Measurements from ENCODE around the gene GAD1. TPM values are rescaled to one million over a fixed set of nuclear protein-coding genes. Genes with fewer than 3 reads are reported as not detected.

GAD1 gene
- total RNA-seq, 1 experiment from 2014 or later = 1.1 TPM

GRCh38 chr2:170881840-170882239 lies 65.2 kb downstream of the GAD1 start:
- Histone ChIP-seq H3K27ac (ENCODE audit: low read depth, low read length, poor library complexity, severe bottlenecking) (no peak overlapping the region), H3K4me3 (ENCODE audit: low read depth, low read length, poor library complexity, severe bottlenecking) (no peak overlapping the region), H3K9me3 (ENCODE audit: low read depth, low read length, poor library complexity, severe bottlenecking) (no peaks in the 10 kb centered on the region), H3K36me3 (ENCODE audit: insufficient read depth, low read length, poor library complexity, severe bottlenecking) (no peaks in the 10 kb centered on the region), H3K4me1 (ENCODE audit: insufficient read depth, low read length, poor library complexity, severe bottlenecking) (no peaks in the 10 kb centered on the region), H3K27me3 (replicated peaks; ENCODE audit: insufficient read depth, low read depth, low read length, poor library complexity) (peaks cover 13% of the 10 kb centered on the region)
- intact Hi-C loops (cut with micrococcal nuclease; ENCODE audit: unreplicated experiment) = no loop called here
- no peak for DNase-seq (ENCODE audit: low spot score)
- BruUV-seq (replicated peaks) = no TSS peak
- CTCF ChIA-PET = no interaction called here
- POLR2A ChIA-PET (ENCODE audit: low non-redundant PET) = no interaction called here
- no peak for TF ChIP-seq CTCF (conservative IDR thresholded peaks at IDR 0.05; ENCODE audit: low read depth, low read length)
- no peak for TF ChIP-seq EZH2 (IDR thresholded peaks at IDR 0.05; ENCODE audit: borderline replicate concordance, low read depth, low read length, poor library complexity, severe bottlenecking)

DNA sequence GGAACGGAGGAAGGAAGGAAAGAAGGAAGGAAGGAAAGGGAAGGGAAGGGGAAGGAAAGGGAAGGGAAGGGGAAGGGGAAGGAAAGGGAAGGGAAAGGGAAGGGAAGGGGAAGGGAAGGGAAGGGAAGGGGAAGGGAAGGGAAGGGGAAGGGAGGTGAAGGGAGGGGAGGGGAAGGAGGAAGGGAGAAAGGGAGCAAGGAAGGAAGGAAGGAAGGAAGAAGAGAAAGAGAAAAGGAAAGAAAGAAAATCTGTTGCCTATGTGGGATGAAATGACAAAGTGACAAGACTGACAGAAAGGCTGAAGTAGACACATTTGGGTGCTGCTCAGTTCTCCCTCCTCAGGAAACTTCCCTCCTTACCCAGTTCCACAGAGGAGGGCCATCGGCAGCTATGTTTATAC lies 66.1 kb downstream of the GAD1 start:
- H3K9me3 ChIP-seq (ENCODE audit: low read depth, low read length, poor library complexity, severe bottlenecking) = no peaks in the 10 kb centered on the region
- ChIA-PET POLR2A (ENCODE audit: low non-redundant PET) (no interaction called here), CTCF (no interaction called here)
- H3K27ac ChIP-seq (ENCODE audit: low read depth, low read length, poor library complexity, severe bottlenecking) = no peak overlapping the region
- intact Hi-C loops (cut with micrococcal nuclease; ENCODE audit: unreplicated experiment) = no loop called here
- no TSS peak for BruUV-seq (replicated peaks)
- H3K36me3 ChIP-seq (ENCODE audit: insufficient read depth, low read length, poor library complexity, severe bottlenecking) = no peaks in the 10 kb centered on the region
- no peak overlapping the region for H3K4me3 ChIP-seq (ENCODE audit: low read depth, low read length, poor library complexity, severe bottlenecking)
- peaks cover 13% of the 10 kb centered on the region for H3K27me3 ChIP-seq (replicated peaks; ENCODE audit: insufficient read depth, low read depth, low read length, poor library complexity)
- TF ChIP-seq EZH2 (IDR thresholded peaks at IDR 0.05; ENCODE audit: borderline replicate concordance, low read depth, low read length, poor library complexity, severe bottlenecking) (no peak), CTCF (conservative IDR thresholded peaks at IDR 0.05; ENCODE audit: low read depth, low read length) (no peak)
- DNase-seq (ENCODE audit: low spot score) = no peak
- no peaks in the 10 kb centered on the region for H3K4me1 ChIP-seq (ENCODE audit: insufficient read depth, low read length, poor library complexity, severe bottlenecking)

DNA sequence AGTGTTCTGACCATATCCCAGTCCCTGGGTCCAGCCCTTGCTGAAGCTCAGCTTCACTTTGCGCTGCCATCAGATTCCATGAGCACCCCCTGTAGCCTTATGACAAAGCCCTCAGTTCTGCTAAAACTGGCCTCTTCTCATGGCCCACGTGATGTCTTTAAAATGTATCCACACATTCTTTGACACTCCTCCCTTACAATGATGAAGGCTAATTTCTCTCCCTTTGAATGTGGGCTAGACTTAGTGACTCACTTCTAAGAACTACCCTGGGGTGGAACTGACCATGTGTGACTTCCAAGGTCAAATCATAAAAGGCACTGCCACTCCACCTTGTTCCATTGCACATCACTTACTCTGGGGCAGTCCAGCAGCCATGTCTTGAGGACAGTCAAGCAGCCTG lies 67.0 kb downstream of the GAD1 start:
- ChIA-PET CTCF (no interaction called here), POLR2A (ENCODE audit: low non-redundant PET) (no interaction called here)
- no peak for TF ChIP-seq EZH2 (IDR thresholded peaks at IDR 0.05; ENCODE audit: borderline replicate concordance, low read depth, low read length, poor library complexity, severe bottlenecking)
- no peak for TF ChIP-seq CTCF (conservative IDR thresholded peaks at IDR 0.05; ENCODE audit: low read depth, low read length)
- Histone ChIP-seq H3K27ac (ENCODE audit: low read depth, low read length, poor library complexity, severe bottlenecking) (no peak overlapping the region), H3K9me3 (ENCODE audit: low read depth, low read length, poor library complexity, severe bottlenecking) (no peaks in the 10 kb centered on the region), H3K4me1 (ENCODE audit: insufficient read depth, low read length, poor library complexity, severe bottlenecking) (no peaks in the 10 kb centered on the region), H3K27me3 (replicated peaks; ENCODE audit: insufficient read depth, low read depth, low read length, poor library complexity) (peaks cover 13% of the 10 kb centered on the region), H3K36me3 (ENCODE audit: insufficient read depth, low read length, poor library complexity, severe bottlenecking) (no peaks in the 10 kb centered on the region), H3K4me3 (ENCODE audit: low read depth, low read length, poor library complexity, severe bottlenecking) (no peak overlapping the region)
- intact Hi-C loops (cut with micrococcal nuclease; ENCODE audit: unreplicated experiment) = no loop called here
- DNase-seq (ENCODE audit: low spot score) = no peak
- no TSS peak for BruUV-seq (replicated peaks)

Data from A673 (cell line).